HuH-7.5 (cell line): ENCODE measurements around the gene VPS54.

Source experiments
- DNase-seq: peaks from one replicate; pipeline ENCODE4 v3.0.0; 2011; ENCODE audit warnings: low spot score

The VPS54 gene

DNA sequence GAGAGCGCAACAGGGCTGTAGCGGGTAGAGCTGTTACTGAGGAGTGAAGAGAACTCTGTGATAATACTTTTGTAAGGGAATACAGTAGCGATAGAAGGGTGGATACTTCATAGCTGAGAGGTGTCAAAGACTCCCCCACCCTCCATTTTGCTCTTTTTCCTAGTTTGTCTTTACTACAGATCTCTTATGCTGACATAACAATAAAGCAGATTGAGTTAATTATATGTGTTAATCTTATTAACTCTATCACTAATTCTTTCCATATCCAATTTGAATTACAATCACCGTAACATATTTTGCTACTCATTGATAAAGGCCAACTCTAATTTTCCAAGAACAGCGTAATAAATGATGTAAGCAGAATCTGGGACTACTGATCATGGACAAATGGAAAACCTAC is 120.4 kb downstream of the VPS54 start:
- DNase-seq = no peak

DNA sequence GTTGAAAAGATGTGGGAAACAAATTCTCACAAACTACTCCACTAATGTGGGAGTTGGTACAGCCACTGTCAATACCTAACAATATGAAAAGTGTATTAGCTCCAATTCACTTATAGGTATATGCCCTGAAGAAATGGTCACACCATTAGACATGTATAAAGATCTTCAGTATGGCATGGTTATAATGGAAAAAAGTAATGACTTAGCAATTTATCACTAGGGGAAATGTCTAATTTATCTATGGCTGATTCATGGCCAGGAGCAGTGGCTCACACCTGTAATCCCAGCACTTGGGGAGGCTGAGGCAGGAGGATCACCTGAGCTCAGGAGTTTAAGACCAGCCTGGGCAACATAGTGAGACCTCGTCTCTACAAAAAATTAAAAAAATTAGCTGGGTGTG is 125.1 kb downstream of the VPS54 start:
- no peak for DNase-seq

GRCh38 chr2:63893163-63893562 is 126.1 kb downstream of the VPS54 start:
- no peak for DNase-seq

DNA sequence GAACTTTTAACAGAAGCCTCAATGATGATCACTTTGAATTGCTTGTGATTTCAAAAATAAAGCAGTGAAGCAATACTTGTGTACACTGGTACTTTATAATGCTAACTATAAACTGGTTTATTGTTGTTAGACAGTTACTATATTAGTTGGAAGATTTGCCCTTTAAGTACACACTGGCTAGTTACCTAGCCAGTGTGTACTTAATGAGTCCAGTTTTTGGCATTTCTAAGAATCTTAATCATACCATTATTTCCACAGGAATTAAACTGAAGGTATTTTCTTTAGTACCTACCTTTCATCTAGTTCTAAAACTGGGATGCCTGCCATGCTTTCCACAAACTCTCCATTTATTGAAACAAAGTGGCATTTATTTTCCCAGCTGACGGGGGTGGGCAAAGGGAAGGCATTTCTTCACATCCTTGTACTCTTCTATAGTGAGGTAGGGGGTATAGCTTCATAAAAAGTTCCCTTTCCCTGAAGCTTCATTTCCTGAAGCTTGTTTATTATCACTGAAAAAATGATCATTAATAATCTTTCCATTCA is 127.7 kb downstream of the VPS54 start:
- no peak for DNase-seq

GRCh38 chr2:63890678-63891077 is 128.6 kb downstream of the VPS54 start:
- DNase-seq = no peak

- DNase-seq = peak; percentile 31
Observed at GRCh38 chr2:63888490-63889402, 130.5 kb downstream of the VPS54 start.

- no peak for DNase-seq
Observed at GRCh38 chr2:63888053-63888452, 131.2 kb downstream of the VPS54 start.

DNA sequence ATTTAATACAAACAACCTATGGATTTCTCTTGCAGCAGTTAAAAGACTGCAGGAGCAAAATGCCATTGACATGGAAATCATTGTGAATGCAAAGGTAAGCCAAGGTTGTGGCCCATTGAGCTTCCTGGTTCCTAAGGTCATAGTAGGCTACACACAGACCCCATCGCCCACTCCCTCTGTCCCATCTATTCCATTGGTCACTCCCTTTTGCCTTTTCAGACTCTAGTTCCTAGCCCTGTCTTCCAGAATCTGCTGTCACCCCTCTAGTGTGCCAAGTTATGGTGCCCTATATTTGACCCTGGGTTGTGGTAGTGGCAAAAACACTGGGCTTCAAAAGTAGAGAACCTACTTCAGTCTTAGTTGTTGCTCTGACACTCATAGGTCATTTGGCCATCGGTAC is 132.8 kb downstream of the VPS54 start:
- DNase-seq = no peak

- no peak for DNase-seq
Observed at GRCh38 chr2:63882395-63883105, 136.7 kb downstream of the VPS54 start.

DNA sequence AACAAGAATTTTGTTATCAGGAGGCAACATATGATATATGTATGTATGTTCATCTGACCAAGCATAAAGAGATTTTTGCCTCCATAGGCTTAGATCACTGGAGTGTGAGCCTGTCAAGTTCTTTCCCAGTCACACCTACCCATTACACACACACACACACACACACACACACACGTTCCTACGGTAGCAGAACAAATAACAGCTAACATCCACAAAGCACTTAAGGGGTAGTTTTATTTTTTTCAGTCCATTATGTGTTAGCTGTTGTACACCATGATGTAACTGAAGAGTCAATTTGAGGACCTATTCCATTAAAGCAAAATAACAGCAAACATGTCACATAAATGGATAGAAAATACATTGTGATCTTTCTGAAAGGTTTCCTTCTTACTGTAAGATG is 138.0 kb downstream of the VPS54 start:
- no peak for DNase-seq

DNA sequence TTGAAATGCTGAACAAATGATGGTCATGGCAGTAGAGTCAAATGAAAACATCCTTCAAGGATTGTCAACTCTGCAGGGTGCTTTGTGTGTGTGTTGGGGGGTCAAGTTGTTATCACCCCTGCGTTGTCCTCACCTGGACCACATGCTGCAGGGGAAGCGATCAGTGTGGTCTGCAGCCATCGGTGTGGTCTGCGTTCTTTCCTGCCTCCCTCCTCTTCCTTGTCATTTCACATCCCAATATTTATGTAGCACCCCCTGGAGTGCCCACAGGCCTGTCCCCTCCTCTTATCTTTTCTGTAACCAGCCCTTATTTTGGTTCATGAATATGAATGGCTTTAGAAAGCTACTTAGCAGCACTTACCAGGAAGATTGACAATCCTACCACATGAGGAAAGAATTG is 138.6 kb downstream of the VPS54 start:
- DNase-seq = no peak

GRCh38 chr2:63879876-63880433 is 139.3 kb downstream of the VPS54 start:
- DNase-seq = no peak

GRCh38 chr2:63878486-63878885 is 140.7 kb downstream of the VPS54 start:
- no peak for DNase-seq

GRCh38 chr2:63876311-63876710 is 142.9 kb downstream of the VPS54 start:
- DNase-seq = no peak

- no peak for DNase-seq
Observed at GRCh38 chr2:63875559-63876245, 143.5 kb downstream of the VPS54 start.

DNA sequence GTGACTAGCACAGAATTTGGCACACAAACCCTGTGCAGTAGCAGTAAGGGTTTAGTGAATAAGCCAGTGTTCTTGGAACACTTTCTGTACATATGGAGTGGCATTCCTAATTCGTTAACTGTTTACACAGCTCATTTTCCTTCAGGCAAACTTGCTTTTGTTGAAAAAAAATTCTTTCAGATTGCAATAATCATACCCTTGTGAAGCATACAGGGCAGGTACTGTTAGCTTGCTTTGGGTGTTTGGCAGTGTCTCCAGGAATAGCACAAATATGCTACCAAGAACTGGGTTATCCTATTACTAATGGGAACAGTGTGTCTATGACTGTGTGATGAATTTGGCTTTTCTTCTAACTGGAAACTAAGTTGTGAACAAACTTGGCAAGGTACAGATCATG is 144.1 kb downstream of the VPS54 start:
- DNase-seq = no peak

GRCh38 chr2:63874204-63875130 is 144.8 kb downstream of the VPS54 start:
- DNase-seq = no peak

DNA sequence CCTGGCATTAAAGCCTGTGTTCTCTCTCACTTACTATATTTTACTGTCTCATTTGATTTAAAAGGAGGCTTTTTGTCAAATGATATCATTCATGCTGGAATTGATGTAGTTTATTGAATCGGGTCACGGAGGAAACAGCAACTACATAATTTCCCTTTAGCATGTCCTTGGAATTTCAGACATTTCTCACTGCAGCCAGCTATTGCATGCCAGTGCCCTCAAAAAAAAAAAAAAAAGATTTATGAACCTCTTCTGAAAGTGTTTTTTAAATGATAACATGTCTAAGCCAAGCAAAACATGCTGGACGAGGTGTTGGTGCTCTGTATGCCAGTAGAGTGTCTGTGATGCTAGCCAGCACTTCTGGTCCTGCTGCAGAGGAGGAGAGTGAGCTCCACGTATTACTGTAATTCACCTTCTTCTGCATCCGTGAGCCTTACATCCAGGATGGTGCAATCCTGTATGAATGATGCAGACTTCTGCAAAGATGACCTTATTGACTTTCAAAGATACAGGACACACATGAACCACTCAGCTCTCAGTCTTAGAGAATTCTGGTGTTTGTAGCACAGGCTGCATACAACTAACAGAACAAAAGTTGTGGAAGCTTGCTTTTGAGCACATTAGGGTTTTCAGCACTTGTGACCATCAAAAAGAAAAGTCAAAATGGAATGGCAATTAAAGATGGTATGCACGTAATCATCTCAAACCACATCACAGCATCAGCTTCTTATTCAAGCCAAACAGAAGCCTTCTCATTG is 146.5 kb downstream of the VPS54 start:
- no peak for DNase-seq

- no peak for DNase-seq
Observed at GRCh38 chr2:63871864-63872263, 147.4 kb downstream of the VPS54 start.

- DNase-seq = no peak
Observed at GRCh38 chr2:63870679-63871078, 148.5 kb downstream of the VPS54 start.
